Endothelial cell of umbilical vein (primary cell): ENCODE results near the gene IGF2R. TPM values are rescaled to one million over a fixed set of nuclear protein-coding genes. Genes with fewer than 3 reads are reported as not detected.
"Not testable (repeated sequence)": the region's sequence is repeated elsewhere in the genome, so short reads cannot be mapped to it uniquely, and the experiment has no call there.

Source experiments
- BruUV-seq: library from RNA; stranded (reverse); fragments of 400-500 nt; replicated peaks from 2 replicates; lab custom pipeline; 2021; lab: Mats Ljungman, UMichigan
- CTCF ChIA-PET: fragments of 300-600, 350-600 bp; sonication (Branson Sonifier 250); formaldehyde crosslinking; loops from one replicate; lab custom pipeline; 2021; ENCODE audit warnings: antibody characterized with exemption, inconsistent platforms; lab: Charles Lee
- POLR2A ChIA-PET: fragments of 300-600, 350-600 bp; sonication (Branson Sonifier 250); formaldehyde crosslinking; loops from one replicate; lab custom pipeline; 2021; ENCODE audit warnings: antibody characterized with exemption, inconsistent platforms; lab: Charles Lee
- DNase-seq: peaks from one replicate; pipeline ENCODE4 v3.0.0-alpha.2; 2011; ENCODE audit warnings: low read depth, low spot score
- FAIRE-seq: peaks from 2 replicates; lab custom pipeline; 2011; peaks lifted over from hg19 to GRCh38; lab: Jason Lieb, UNC
- H2AFZ ChIP-seq: 2 replicates; pipeline ENCODE4 v1.6.0; 2012; ENCODE audit warnings: low read depth, low read length, control low read depth, inconsistent platforms
- H3K27ac ChIP-seq: 2 replicates; pipeline ENCODE4 v1.5.1; 2011; ENCODE audit warnings: low read depth, mild to moderate bottlenecking, control low read depth, low read length, moderate library complexity; ENCODE audit not compliant: insufficient read depth
- H3K27me3 ChIP-seq, 2 experiments: 2 replicates each; pipeline versions ENCODE4 v1.6.0 to v1.6.1; 2011; ENCODE audit warnings: low read length in 2 of 2, mixed read lengths in 1 of 2; ENCODE audit not compliant: control insufficient read depth in 2 of 2, insufficient read depth in 2 of 2
- H3K36me3 ChIP-seq, 2 experiments: 2 replicates in 1 of 2; 3 replicates in 1 of 2; pipeline ENCODE4 v1.5.1; 2011; ENCODE audit warnings: low read length in 2 of 2, mild to moderate bottlenecking in 1 of 2, moderate library complexity in 1 of 2; ENCODE audit not compliant: control insufficient read depth in 2 of 2, insufficient read depth in 2 of 2; ENCODE audit errors: extremely low read depth in 1 of 2
- H3K4me1 ChIP-seq: 3 replicates; pipeline ENCODE4 v1.5.1; 2011; ENCODE audit warnings: mild to moderate bottlenecking, low read length; ENCODE audit not compliant: control insufficient read depth, insufficient read depth; ENCODE audit errors: extremely low read depth
- H3K4me2 ChIP-seq: 2 replicates; pipeline ENCODE4 v1.6.1; 2011; ENCODE audit warnings: low read length, control low read depth, mixed read lengths; ENCODE audit not compliant: insufficient read depth
- H3K4me3 ChIP-seq, 3 experiments: fragments of 200-600 bp in 1 of 3; sonication (generic), shearing (Covaris generic) in 1 of 3; replicated peaks in 1 of 3; 2 replicates each; pipeline ENCODE4 v1.5.1; 2011 to 2016; ENCODE audit warnings: control low read depth in 3 of 3, low read length in 3 of 3, mild to moderate bottlenecking in 2 of 3, inconsistent platforms in 1 of 3, low read depth in 1 of 3, moderate library complexity in 1 of 3; ENCODE audit not compliant: insufficient read depth in 1 of 3
- H3K79me2 ChIP-seq: 2 replicates; pipeline ENCODE4 v1.6.0; 2012; ENCODE audit warnings: low read length, inconsistent platforms; ENCODE audit not compliant: control insufficient read depth, insufficient read depth
- H3K9ac ChIP-seq: replicated peaks from 2 replicates; pipeline ENCODE3; 2011; ENCODE audit warnings: low read length, control low read depth; ENCODE audit not compliant: insufficient read depth; ENCODE audit errors: extremely low read depth
- H3K9me1 ChIP-seq: replicated peaks from 3 replicates; pipeline ENCODE4 v1.6.0; 2011; ENCODE audit warnings: mild to moderate bottlenecking, low read length; ENCODE audit not compliant: control insufficient read depth, insufficient read depth; ENCODE audit errors: extremely low read depth
- H3K9me3 ChIP-seq: replicated peaks from 2 replicates; pipeline ENCODE4 v1.5.1; 2012; ENCODE audit warnings: low read length, inconsistent platforms; ENCODE audit not compliant: control insufficient read depth, insufficient read depth
- H4K20me1 ChIP-seq: replicated peaks from 2 replicates; pipeline ENCODE3; 2011; ENCODE audit warnings: mild to moderate bottlenecking, low read length; ENCODE audit not compliant: control insufficient read depth, insufficient read depth; ENCODE audit errors: extremely low read depth
- EZH2 ChIP-seq: IDR thresholded peaks from 2 replicates; pipeline ENCODE4 v1.6.1; 2012; ENCODE audit warnings: borderline replicate concordance, low read depth, mild to moderate bottlenecking, moderate library complexity, low read length, inconsistent platforms; ENCODE audit not compliant: severe bottlenecking
- FOS ChIP-seq: IDR thresholded peaks from 2 replicates; pipeline ENCODE4 v1.6.1; 2011; ENCODE audit warnings: mild to moderate bottlenecking, low read length, moderate library complexity, borderline replicate concordance; ENCODE audit not compliant: insufficient read depth
- GATA2 ChIP-seq: IDR thresholded peaks from 2 replicates; pipeline ENCODE4 v1.7.0; 2011; ENCODE audit warnings: low read depth, mild to moderate bottlenecking, moderate library complexity, mixed read lengths, low read length; ENCODE audit not compliant: insufficient read length, insufficient read depth
- JUN ChIP-seq: IDR thresholded peaks from 2 replicates; pipeline ENCODE4 v1.6.1; 2011; ENCODE audit warnings: borderline replicate concordance, low read depth; ENCODE audit not compliant: insufficient read length, insufficient read depth
- MYC ChIP-seq: IDR thresholded peaks from one replicate; pipeline ENCODE4 v1.6.1; 2011; ENCODE audit warnings: mild to moderate bottlenecking, low read depth, low read length
- POLR2A ChIP-seq: IDR thresholded peaks from 2 replicates; pipeline ENCODE4 v1.6.1; 2012; ENCODE audit warnings: low read depth, mild to moderate bottlenecking, control low read depth, low read length
- POLR2AphosphoS5 ChIP-seq: IDR thresholded peaks from 2 replicates; pipeline ENCODE4 v1.6.1; 2012; ENCODE audit warnings: low read depth, mild to moderate bottlenecking, control low read depth, low read length, moderate library complexity; ENCODE audit not compliant: insufficient read depth
- dilution Hi-C: fragments of 300-500 bp; cut with MboI; formaldehyde crosslinking; loops from one replicate; pipeline ENCODE4 v1.15.0; 2019; ENCODE audit warnings: low sequenced_read_pairs; ENCODE audit not compliant: extremely low pct_ligation_motif_present
- intact Hi-C: fragments of 100-400 bp; cut with micrococcal nuclease; formaldehyde crosslinking; loops from one replicate; pipeline ENCODE4 v1.10.0; 2022
- polyA plus RNA-seq, 4 experiments: library from polyadenylated mRNA; depleted of rRNA in 3 of 4; stranded (reverse) in 3 of 4; unstranded in 1 of 4; fragments of >200 nt; gene quantifications; 2 replicates each; pipeline versions ENCODE4 v1.2.1 to v1.2.3, GENCODE V29; 2011 to 2012; ENCODE audit warnings: missing spikeins in 1 of 4
- total RNA-seq: library from RNA; stranded (reverse); gene quantifications from 2 replicates; pipeline ENCODE4 v1.2.3, GENCODE V29; 2021
- TF ChIP-seq, protein P1 (sequence below), 2 donors: IDR thresholded peaks; 1 replicate in 1 of 2; 2 replicates in 1 of 2; pipeline ENCODE4 v1.5.1; 2011; ENCODE audit warnings: low read length in 2 of 2, mild to moderate bottlenecking in 2 of 2, moderate library complexity in 2 of 2, control low read depth in 1 of 2, inconsistent platforms in 1 of 2, low read depth in 1 of 2; ENCODE audit not compliant: insufficient read depth in 1 of 2; ENCODE audit errors: extremely low read depth in 1 of 2
- TF ChIP-seq, protein P2 (sequence below): IDR thresholded peaks from 2 replicates; pipeline ENCODE4 v1.6.1; 2011; ENCODE audit not compliant: insufficient read depth, insufficient read length

The IGF2R gene
- total and polyA plus RNA-seq, 2 donors (not counting 3 experiments of a cell fraction or from before 2014, with no cell fraction given): 16.3 to 60.2 TPM

DNA sequence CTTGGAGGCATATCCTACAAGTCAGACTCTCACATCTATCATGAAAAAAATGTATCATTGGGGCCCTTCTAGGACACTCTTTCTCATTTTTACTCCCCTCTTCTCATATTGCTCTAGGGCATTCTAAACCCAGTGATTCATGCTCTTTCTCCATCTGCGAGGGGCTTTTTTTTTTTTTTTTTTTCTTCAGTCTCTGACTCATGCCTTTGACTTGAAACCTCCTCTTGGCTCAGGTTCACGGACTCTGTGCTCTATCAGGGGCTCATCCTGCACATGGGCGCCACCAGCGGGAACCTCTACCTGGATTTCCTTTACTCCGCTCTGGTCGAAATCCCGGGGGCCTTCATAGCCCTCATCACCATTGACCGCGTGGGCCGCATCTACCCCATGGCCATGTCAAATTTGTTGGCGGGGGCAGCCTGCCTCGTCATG, 170.6 kb downstream of the IGF2R start:
- BruUV-seq: no TSS peak
- no peaks in the 10 kb centered on the region for H3K79me2 ChIP-seq
- dilution Hi-C loops: no loop called here
- DNase-seq (no peak), FAIRE-seq (no peak)
- H2AFZ ChIP-seq: no peak overlapping the region
- no peaks in the 10 kb centered on the region for H4K20me1 ChIP-seq
- H3K27ac ChIP-seq: no peak overlapping the region
- H3K27me3 ChIP-seq: no peaks in the 10 kb centered on the region
- H3K9ac ChIP-seq: no peak overlapping the region
- no peaks in the 10 kb centered on the region for H3K9me1 ChIP-seq
- no peak overlapping the region for H3K4me2 ChIP-seq
- no peaks in the 10 kb centered on the region for H3K36me3 ChIP-seq
- TF ChIP-seq GATA2 (no peak), POLR2AphosphoS5 (no peak), POLR2A (no peak), MYC (no peak), EZH2 (no peak), FOS (no peak), JUN (no peak)
- TF ChIP-seq, protein P1, sequence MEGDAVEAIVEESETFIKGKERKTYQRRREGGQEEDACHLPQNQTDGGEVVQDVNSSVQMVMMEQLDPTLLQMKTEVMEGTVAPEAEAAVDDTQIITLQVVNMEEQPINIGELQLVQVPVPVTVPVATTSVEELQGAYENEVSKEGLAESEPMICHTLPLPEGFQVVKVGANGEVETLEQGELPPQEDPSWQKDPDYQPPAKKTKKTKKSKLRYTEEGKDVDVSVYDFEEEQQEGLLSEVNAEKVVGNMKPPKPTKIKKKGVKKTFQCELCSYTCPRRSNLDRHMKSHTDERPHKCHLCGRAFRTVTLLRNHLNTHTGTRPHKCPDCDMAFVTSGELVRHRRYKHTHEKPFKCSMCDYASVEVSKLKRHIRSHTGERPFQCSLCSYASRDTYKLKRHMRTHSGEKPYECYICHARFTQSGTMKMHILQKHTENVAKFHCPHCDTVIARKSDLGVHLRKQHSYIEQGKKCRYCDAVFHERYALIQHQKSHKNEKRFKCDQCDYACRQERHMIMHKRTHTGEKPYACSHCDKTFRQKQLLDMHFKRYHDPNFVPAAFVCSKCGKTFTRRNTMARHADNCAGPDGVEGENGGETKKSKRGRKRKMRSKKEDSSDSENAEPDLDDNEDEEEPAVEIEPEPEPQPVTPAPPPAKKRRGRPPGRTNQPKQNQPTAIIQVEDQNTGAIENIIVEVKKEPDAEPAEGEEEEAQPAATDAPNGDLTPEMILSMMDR (IDR thresholded peaks at IDR 0.05; ENCODE audit: extremely low read depth in 1 of 2, insufficient read depth in 1 of 2, low read depth in 1 of 2, low read length in 2 of 2): no peak
- TF ChIP-seq, protein P2, sequence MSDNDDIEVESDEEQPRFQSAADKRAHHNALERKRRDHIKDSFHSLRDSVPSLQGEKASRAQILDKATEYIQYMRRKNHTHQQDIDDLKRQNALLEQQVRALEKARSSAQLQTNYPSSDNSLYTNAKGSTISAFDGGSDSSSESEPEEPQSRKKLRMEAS: no peak
- ChIA-PET POLR2A (no interaction called here), CTCF (interaction anchor here (1.6 to 2.1 kb wide), 2 partner anchors 316 to 380 kb away, joined by 4 to 5 read pairs; no protein-coding TSS in a partner anchor)
- H3K4me3 ChIP-seq: no peak overlapping the region
- no peaks in the 10 kb centered on the region for H3K9me3 ChIP-seq
- intact Hi-C loops: loop anchor here (5.0 kb wide), 1 partner anchor 1233 kb away; no protein-coding TSS in a partner anchor
- no peaks in the 10 kb centered on the region for H3K4me1 ChIP-seq

DNA sequence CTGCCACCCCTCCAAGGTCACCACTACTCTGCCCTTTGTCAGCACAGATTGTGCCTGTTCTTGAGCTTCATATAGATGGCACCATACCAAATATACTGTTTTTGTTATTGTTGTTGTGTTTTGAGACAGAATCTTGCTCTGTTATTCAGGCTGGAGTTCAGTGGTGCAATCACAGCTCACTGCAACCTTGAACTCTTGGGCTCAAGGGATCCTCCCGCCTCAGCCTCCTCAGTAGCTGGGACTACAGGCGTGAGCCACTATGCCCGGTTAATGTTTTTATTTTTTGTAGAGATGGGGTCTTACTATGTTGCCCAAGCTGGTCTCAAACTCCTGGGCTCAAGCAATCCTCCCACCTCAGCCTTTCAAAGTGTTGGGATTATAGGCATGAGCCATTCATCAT, 171.6 kb downstream of the IGF2R start:
- H4K20me1 ChIP-seq, H3K9me1 ChIP-seq, dilution Hi-C loops, H3K9ac ChIP-seq, intact Hi-C loops, H3K27ac ChIP-seq, POLR2A ChIA-PET, H3K36me3 ChIP-seq, H3K4me2 ChIP-seq, DNase-seq, FAIRE-seq, H3K4me3 ChIP-seq, BruUV-seq, H3K27me3 ChIP-seq, H3K9me3 ChIP-seq, H2AFZ ChIP-seq, H3K4me1 ChIP-seq, H3K79me2 ChIP-seq: not testable (repeated sequence)
- CTCF ChIA-PET: interaction anchor here (2.1 kb wide), 1 partner anchor 315 kb away, joined by 5 read pairs; no protein-coding TSS in a partner anchor
